ENCODE data around the gene KRTAP5-9. TPM values are rescaled to one million over a fixed set of nuclear protein-coding genes. Genes with fewer than 3 reads are reported as not detected.

The KRTAP5-9 gene
- total RNA-seq, 1 donor from 2014 or later: not detected

GRCh38 chr11:71554996-71555395 lies 6.8 kb downstream of the KRTAP5-9 start:
- DNase-seq (no peak), ATAC-seq (no peak)
- Histone ChIP-seq H3K27ac (no peak overlapping the region), H3K4me3 (no peak overlapping the region), H3K36me3 (no peaks in the 10 kb centered on the region), H3K27me3 (ENCODE audit: low read depth) (no peaks in the 10 kb centered on the region), H3K4me1 (no peaks in the 10 kb centered on the region), H3K9me3 (no peaks in the 10 kb centered on the region)
- intact Hi-C loops (cut with DNase I): no loop called here
- no peak for TF ChIP-seq CTCF (IDR thresholded peaks at IDR 0.05)

GRCh38 chr11:71555508-71555907 lies 7.3 kb downstream of the KRTAP5-9 start:
- Histone ChIP-seq H3K4me1 (no peaks in the 10 kb centered on the region), H3K27ac (no peak overlapping the region), H3K4me3 (no peak overlapping the region), H3K27me3 (ENCODE audit: low read depth) (no peaks in the 10 kb centered on the region), H3K9me3 (no peaks in the 10 kb centered on the region), H3K36me3 (no peaks in the 10 kb centered on the region)
- no peak for TF ChIP-seq CTCF (IDR thresholded peaks at IDR 0.05)
- ATAC-seq (peak in 1 of 2 donors; percentile 13), DNase-seq (no peak)
- intact Hi-C loops (cut with DNase I): no loop called here

- ATAC-seq (no peak), DNase-seq (no peak)
- Histone ChIP-seq H3K4me1 (no peaks in the 10 kb centered on the region), H3K27ac (no peak overlapping the region), H3K9me3 (no peaks in the 10 kb centered on the region), H3K4me3 (no peak overlapping the region), H3K27me3 (ENCODE audit: low read depth) (no peaks in the 10 kb centered on the region), H3K36me3 (no peaks in the 10 kb centered on the region)
- TF ChIP-seq CTCF (IDR thresholded peaks at IDR 0.05): no peak
- intact Hi-C loops (cut with DNase I): no loop called here
Measured at GRCh38 chr11:71556018-71556417, 7.8 kb downstream of the KRTAP5-9 start.

- no peak for DNase-seq
- H3K27ac ChIP-seq: no peak overlapping the region
- H3K27me3 ChIP-seq (ENCODE audit: low read depth): no peaks in the 10 kb centered on the region
- ATAC-seq: no peak
- intact Hi-C loops (cut with DNase I): no loop called here
- H3K4me3 ChIP-seq: no peak overlapping the region
- H3K9me3 ChIP-seq: no peaks in the 10 kb centered on the region
- no peak for TF ChIP-seq CTCF (IDR thresholded peaks at IDR 0.05)
- no peaks in the 10 kb centered on the region for H3K4me1 ChIP-seq
- no peaks in the 10 kb centered on the region for H3K36me3 ChIP-seq
Measured at GRCh38 chr11:71557257-71557656, 9.0 kb downstream of the KRTAP5-9 start.

- DNase-seq: no peak
- H3K36me3 ChIP-seq: no peaks in the 10 kb centered on the region
- TF ChIP-seq CTCF (IDR thresholded peaks at IDR 0.05): no peak
- no peaks in the 10 kb centered on the region for H3K27me3 ChIP-seq (ENCODE audit: low read depth)
- intact Hi-C loops (cut with DNase I): no loop called here
- no peaks in the 10 kb centered on the region for H3K4me1 ChIP-seq
- no peak overlapping the region for H3K27ac ChIP-seq
- ATAC-seq: no peak
- H3K9me3 ChIP-seq: no peaks in the 10 kb centered on the region
- H3K4me3 ChIP-seq: no peak overlapping the region
Measured at GRCh38 chr11:71558996-71559395, 10.8 kb downstream of the KRTAP5-9 start.

GRCh38 chr11:71562120-71562519 lies 13.9 kb downstream of the KRTAP5-9 start:
- intact Hi-C loops (cut with DNase I): no loop called here
- Histone ChIP-seq H3K4me1 (no peaks in the 10 kb centered on the region), H3K27me3 (ENCODE audit: low read depth) (no peaks in the 10 kb centered on the region), H3K9me3 (no peaks in the 10 kb centered on the region), H3K4me3 (no peak overlapping the region), H3K36me3 (no peaks in the 10 kb centered on the region), H3K27ac (no peak overlapping the region)
- DNase-seq: no peak
- no peak for ATAC-seq
- no peak for TF ChIP-seq CTCF (IDR thresholded peaks at IDR 0.05)

Data from lower lobe of right lung (tissue), 2 donors.